Measurements from ENCODE around the gene LHFPL6. TPM values are rescaled to one million over a fixed set of nuclear protein-coding genes. Genes with fewer than 3 reads are reported as not detected.
"Not testable (repeated sequence)": the region's sequence is repeated elsewhere in the genome, so short reads cannot be mapped to it uniquely, and the experiment has no call there.

Gene LHFPL6
- total and polyA plus RNA-seq, 2 experiments from 2014 or later, result 12.1 to 14.1 TPM

GRCh38 chr13:39341251-39341650 lies 261.7 kb downstream of the LHFPL6 start:
- Histone ChIP-seq H3K27me3 (no peaks in the 10 kb centered on the region), H3K27ac (no peak overlapping the region), H3K4me3 (no peak overlapping the region), H3K4me1 (ENCODE audit: insufficient read depth) (no peaks in the 10 kb centered on the region), H3K4me2 (no peak overlapping the region), H2AFZ (no peak overlapping the region), H3K9me3 (ENCODE audit: low read depth) (no peaks in the 10 kb centered on the region), H3K36me3 (replicated peaks; ENCODE audit: insufficient read depth, low read depth) (no peaks in the 10 kb centered on the region), H4K20me1 (ENCODE audit: insufficient read depth, poor library complexity, severe bottlenecking) (no peaks in the 10 kb centered on the region), H3K9me2 (replicated peaks; ENCODE audit: insufficient read depth) (no peaks in the 10 kb centered on the region), H3K79me2 (no peaks in the 10 kb centered on the region)
- DNase-seq (ENCODE audit: low spot score), result no peak
- WGBS (ENCODE audit: low lambda C conversion rate, missing lambda C conversion rate), result 5% methylated on average over 1 of the region's 1 CpG
- no peak for TF ChIP-seq EZH2phosphoT487 (IDR thresholded peaks at IDR 0.05; ENCODE audit: low read depth, severe bottlenecking, unreplicated experiment)
- TF ChIP-seq EZH2 (IDR thresholded peaks at IDR 0.05; ENCODE audit: borderline replicate concordance), result no peak
- TF ChIP-seq CTCF (IDR thresholded peaks at IDR 0.05; ENCODE audit: poor library complexity), result no peak

- H3K4me3 ChIP-seq; DNase-seq (ENCODE audit: low spot score); H3K36me3 ChIP-seq (replicated peaks; ENCODE audit: insufficient read depth, low read depth); H3K79me2 ChIP-seq; H2AFZ ChIP-seq; H4K20me1 ChIP-seq (ENCODE audit: insufficient read depth, poor library complexity, severe bottlenecking); H3K27ac ChIP-seq; H3K4me1 ChIP-seq (ENCODE audit: insufficient read depth); H3K4me2 ChIP-seq; H3K9me3 ChIP-seq (ENCODE audit: low read depth); H3K9me2 ChIP-seq (replicated peaks; ENCODE audit: insufficient read depth); H3K27me3 ChIP-seq: not testable (repeated sequence)
- 98% methylated on average over 6 of the region's 6 CpGs for WGBS (ENCODE audit: low lambda C conversion rate, missing lambda C conversion rate)
These were observed 264.9 kb downstream of the LHFPL6 start for GRCh38 chr13:39338114-39338513.

GRCh38 chr13:39336937-39337336 lies 266.1 kb downstream of the LHFPL6 start:
- H3K79me2 ChIP-seq, result no peaks in the 10 kb centered on the region
- H3K4me1 ChIP-seq (ENCODE audit: insufficient read depth), result no peaks in the 10 kb centered on the region
- no peak overlapping the region for H2AFZ ChIP-seq

GRCh38 chr13:39336207-39336606 lies 266.8 kb downstream of the LHFPL6 start:
- no peak overlapping the region for H3K4me3 ChIP-seq
- H3K4me2 ChIP-seq, result no peak overlapping the region
- H3K9me3 ChIP-seq (ENCODE audit: low read depth), result no peaks in the 10 kb centered on the region
- WGBS (ENCODE audit: low lambda C conversion rate, missing lambda C conversion rate), result 73% methylated on average over 4 of the region's 4 CpGs
- no peaks in the 10 kb centered on the region for H3K79me2 ChIP-seq
- no peaks in the 10 kb centered on the region for H4K20me1 ChIP-seq (ENCODE audit: insufficient read depth, poor library complexity, severe bottlenecking)
- H3K27me3 ChIP-seq, result no peaks in the 10 kb centered on the region
- H3K4me1 ChIP-seq (ENCODE audit: insufficient read depth), result no peaks in the 10 kb centered on the region
- H3K27ac ChIP-seq, result no peak overlapping the region
- DNase-seq (ENCODE audit: low spot score), result no peak
- H3K36me3 ChIP-seq (replicated peaks; ENCODE audit: insufficient read depth, low read depth), result no peaks in the 10 kb centered on the region
- H3K9me2 ChIP-seq (replicated peaks; ENCODE audit: insufficient read depth), result no peaks in the 10 kb centered on the region
- no peak overlapping the region for H2AFZ ChIP-seq
- TF ChIP-seq CTCF (IDR thresholded peaks at IDR 0.05; ENCODE audit: poor library complexity), result no peak
- TF ChIP-seq EZH2phosphoT487 (IDR thresholded peaks at IDR 0.05; ENCODE audit: low read depth, severe bottlenecking, unreplicated experiment), result no peak
- no peak for TF ChIP-seq EZH2 (IDR thresholded peaks at IDR 0.05; ENCODE audit: borderline replicate concordance)

More at GRCh38 chr13:39336937-39337336, 266.1 kb downstream of the LHFPL6 start:
- H3K4me2 ChIP-seq, result no peak overlapping the region
- TF ChIP-seq EZH2phosphoT487 (IDR thresholded peaks at IDR 0.05; ENCODE audit: low read depth, severe bottlenecking, unreplicated experiment) (no peak), CTCF (IDR thresholded peaks at IDR 0.05; ENCODE audit: poor library complexity) (no peak), EZH2 (IDR thresholded peaks at IDR 0.05; ENCODE audit: borderline replicate concordance) (no peak)
- H3K27ac ChIP-seq, result no peak overlapping the region
- no peaks in the 10 kb centered on the region for H3K9me2 ChIP-seq (replicated peaks; ENCODE audit: insufficient read depth)
- H3K9me3 ChIP-seq (ENCODE audit: low read depth), result no peaks in the 10 kb centered on the region
- no peaks in the 10 kb centered on the region for H3K36me3 ChIP-seq (replicated peaks; ENCODE audit: insufficient read depth, low read depth)
- no peaks in the 10 kb centered on the region for H4K20me1 ChIP-seq (ENCODE audit: insufficient read depth, poor library complexity, severe bottlenecking)
- H3K4me3 ChIP-seq, result no peak overlapping the region
- no peak for DNase-seq (ENCODE audit: low spot score)
- H3K27me3 ChIP-seq, result no peaks in the 10 kb centered on the region

Data from hepatocyte (in vitro differentiated cells).